Left lung (tissue), 10 donors: Measurements from ENCODE around the gene SLMAP. TPM values are rescaled to one million over a fixed set of nuclear protein-coding genes. Genes with fewer than 3 reads are reported as not detected.

Source experiments
- ATAC-seq: fragments of 200-7000 bp; cut with Tn5 transposase; one replicate; pipeline ENCODE4 v1.9.1; 2020; ENCODE audit warnings: moderate library complexity
- DNase-seq, 4 donors: peaks; one replicate each; pipeline ENCODE4 v3.0.0-alpha.2; 2013 to 2020
- H3K27ac ChIP-seq, 2 donors: fragments of 200-600 bp; sonication (generic) in 1 of 2; one replicate each; pipeline versions ENCODE4 v1.5.0 to v1.8.0; 2020 to 2021
- H3K27me3 ChIP-seq, 2 donors: fragments of 200-600 bp; sonication (generic) in 1 of 2; one replicate each; pipeline versions ENCODE4 v1.5.0 to v1.8.0; 2020 to 2021
- H3K36me3 ChIP-seq, 2 donors: fragments of 200-600 bp; sonication (generic) in 1 of 2; one replicate each; pipeline versions ENCODE4 v1.5.0 to v1.8.0; 2020 to 2021
- H3K4me1 ChIP-seq, 2 donors: fragments of 200-600 bp; one replicate each; pipeline ENCODE4 v1.8.0; 2021
- H3K4me3 ChIP-seq, 2 donors: fragments of 200-600 bp; sonication (generic) in 1 of 2; one replicate each; pipeline versions ENCODE4 v1.5.0 to v1.8.0; 2020 to 2021; ENCODE audit warnings: mild to moderate bottlenecking in 1 of 2
- H3K9me3 ChIP-seq, 2 donors: fragments of 200-600 bp; sonication (generic) in 1 of 2; one replicate each; pipeline versions ENCODE4 v1.5.0 to v1.8.0; 2020 to 2021
- CTCF ChIP-seq, 2 donors: fragments of 200-600 bp; sonication (generic) in 1 of 2; IDR thresholded peaks; one replicate each; pipeline versions ENCODE4 v1.5.0 to v1.8.0; 2021; ENCODE audit warnings: antibody characterized with exemption in 2 of 2
- intact Hi-C, 2 donors: fragments of 100-400 bp; cut with DNase I; formaldehyde crosslinking; loops; one replicate each; pipeline versions ENCODE4 v1.11.2 to v1.14.2; 2022
- polyA plus RNA-seq, 6 donors: library from polyadenylated mRNA; unstranded; fragments of 120-200 nt; gene quantifications; one replicate each; pipeline ENCODE4 v1.2.1, GENCODE V29; 2013; ENCODE audit not compliant: insufficient read length in 6 of 6
- total RNA-seq, 2 donors: library from RNA; stranded (reverse); fragmentation: NEBNext Ultra II Directional; extraction: Animal tissue kit (Norgen Biotek cat#: 25700); gene quantifications; one replicate each; pipeline ENCODE4 v1.2.1, GENCODE V29; 2021
- donor health status: DM: no; HTN: yes; CAD: no.
- donor health status: DM: no; HTN: no; CAD: no.

Gene SLMAP
- total and polyA plus RNA-seq, 8 donors: 43.1 to 65.3 (median 56.3) TPM

DNA sequence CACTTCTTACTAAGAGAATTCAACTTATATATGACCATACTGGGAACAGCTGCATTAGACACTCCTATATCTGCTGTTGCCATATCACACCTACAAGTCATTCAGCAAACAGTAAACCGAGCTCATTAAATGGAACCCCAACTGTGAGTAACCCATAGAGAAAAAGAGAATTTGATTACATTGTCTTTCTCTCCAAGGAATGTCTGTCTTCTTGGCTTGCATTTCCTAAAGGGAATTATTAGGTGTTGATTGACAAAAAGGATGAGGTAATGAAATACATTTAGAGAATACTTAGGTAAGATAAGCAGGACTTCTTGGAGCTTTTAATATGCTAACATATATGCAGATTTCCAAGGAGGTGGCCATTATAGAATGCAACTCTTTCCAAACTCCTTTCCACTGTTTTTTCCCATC is 76.8 kb downstream of the SLMAP start:
- Histone ChIP-seq H3K27ac (no peak overlapping the region), H3K4me1 (no peaks in the 10 kb centered on the region), H3K36me3 (peaks cover 0 to 26% of the 10 kb centered on the region in 2 donors), H3K4me3 (no peak overlapping the region), H3K27me3 (no peaks in the 10 kb centered on the region), H3K9me3 (no peaks in the 10 kb centered on the region)
- no peak for DNase-seq
- TF ChIP-seq CTCF (IDR thresholded peaks at IDR 0.05): no peak
- intact Hi-C loops: no loop called here
- no peak for ATAC-seq

GRCh38 chr3:57833763-57834162 is 77.7 kb downstream of the SLMAP start:
- intact Hi-C loops: no loop called here
- Histone ChIP-seq H3K27ac (no peak overlapping the region), H3K4me3 (no peak overlapping the region), H3K9me3 (no peaks in the 10 kb centered on the region), H3K4me1 (no peaks in the 10 kb centered on the region), H3K27me3 (no peaks in the 10 kb centered on the region), H3K36me3 (peaks cover 0 to 26% of the 10 kb centered on the region in 2 donors)
- DNase-seq: no peak
- no peak for ATAC-seq
- no peak for TF ChIP-seq CTCF (IDR thresholded peaks at IDR 0.05)

- TF ChIP-seq CTCF (IDR thresholded peaks at IDR 0.05): no peak
- no peak for DNase-seq
- no peaks in the 10 kb centered on the region for H3K4me1 ChIP-seq
- H3K27me3 ChIP-seq: no peaks in the 10 kb centered on the region
- peaks cover 0 to 10% of the 10 kb centered on the region in 2 donors for H3K36me3 ChIP-seq
- intact Hi-C loops: no loop called here
- H3K27ac ChIP-seq: no peak overlapping the region
- no peak overlapping the region for H3K4me3 ChIP-seq
- no peaks in the 10 kb centered on the region for H3K9me3 ChIP-seq
- ATAC-seq: no peak
These were observed 81.6 kb downstream of the SLMAP start for GRCh38 chr3:57837686-57838085.

GRCh38 chr3:57838627-57839026 is 82.5 kb downstream of the SLMAP start:
- intact Hi-C loops: no loop called here
- H3K27me3 ChIP-seq: no peaks in the 10 kb centered on the region
- peaks cover 0 to 4% of the 10 kb centered on the region in 2 donors for H3K36me3 ChIP-seq
- no peak overlapping the region for H3K4me3 ChIP-seq
- no peaks in the 10 kb centered on the region for H3K4me1 ChIP-seq
- ATAC-seq: no peak
- no peak for TF ChIP-seq CTCF (IDR thresholded peaks at IDR 0.05)
- no peak for DNase-seq
- no peaks in the 10 kb centered on the region for H3K9me3 ChIP-seq
- no peak overlapping the region for H3K27ac ChIP-seq

- Histone ChIP-seq H3K36me3 (peaks cover 0 to 3% of the 10 kb centered on the region in 2 donors), H3K9me3 (no peaks in the 10 kb centered on the region), H3K4me3 (no peak overlapping the region), H3K4me1 (no peaks in the 10 kb centered on the region), H3K27ac (no peak overlapping the region), H3K27me3 (no peaks in the 10 kb centered on the region)
- intact Hi-C loops: no loop called here
- no peak for TF ChIP-seq CTCF (IDR thresholded peaks at IDR 0.05)
- ATAC-seq: no peak
- no peak for DNase-seq
These were observed 84.4 kb downstream of the SLMAP start for GRCh38 chr3:57840473-57840872.
